Epidermal melanocyte (primary cell): ENCODE results near the gene SCFD2.
"Not testable (repeated sequence)": the region's sequence is repeated elsewhere in the genome, so short reads cannot be mapped to it uniquely, and the experiment has no call there.

ENCODE experiments used
- DNase-seq: peaks from one replicate; pipeline ENCODE4 v3.0.0; 2011; ENCODE audit warnings: low spot score; ENCODE audit not compliant: insufficient read length

SCFD2 gene

GRCh38 chr4:53365486-53366300 is at the start of gene SCFD2:
Gene SCFD2 (minus strand): TSS chr4:53366061.
- peak; percentile 98 for DNase-seq

- not testable (repeated sequence) for DNase-seq
Measured at GRCh38 chr4:53409479-53409878, 43.6 kb upstream of the SCFD2 start.

- no peak for DNase-seq
Measured at GRCh38 chr4:53380221-53380620, 14.4 kb upstream of the SCFD2 start.

- DNase-seq: no peak
Measured at GRCh38 chr4:53378171-53378482, 12.3 kb upstream of the SCFD2 start.

GRCh38 chr4:53377319-53378170 is 11.7 kb upstream of the SCFD2 start, which contains the start of gene FIP1L1:
Gene FIP1L1 (plus strand): TSS chr4:53377641. CDS start chr4:53377839, 198 bp downstream.
- peak; percentile 78 for DNase-seq

- no peak for DNase-seq
Measured at GRCh38 chr4:53376900-53377299, 11.0 kb upstream of the SCFD2 start.

- DNase-seq: no peak
Measured at GRCh38 chr4:53374777-53375258, 9.0 kb upstream of the SCFD2 start.

GRCh38 chr4:53371843-53372521 is 6.1 kb upstream of the SCFD2 start:
- no peak for DNase-seq

- no peak for DNase-seq
Measured at GRCh38 chr4:53371049-53371448, 5.2 kb upstream of the SCFD2 start.

- DNase-seq: no peak
Measured at GRCh38 chr4:53367721-53368120, 1.9 kb upstream of the SCFD2 start.

GRCh38 chr4:53366301-53366716 is 448 bp upstream of the SCFD2 start:
- no peak for DNase-seq

GRCh38 chr4:53365121-53365485 is 758 bp downstream of the SCFD2 start:
- no peak for DNase-seq

GRCh38 chr4:53364624-53365023 is 1.2 kb downstream of the SCFD2 start:
- DNase-seq: no peak

GRCh38 chr4:53362093-53362492 is 3.8 kb downstream of the SCFD2 start:
- no peak for DNase-seq

- DNase-seq: no peak
Measured at GRCh38 chr4:53361451-53361850, 4.4 kb downstream of the SCFD2 start.

GRCh38 chr4:53355930-53356521 is 9.8 kb downstream of the SCFD2 start:
- DNase-seq: no peak

- DNase-seq: no peak
Measured at GRCh38 chr4:53354012-53354722, 11.7 kb downstream of the SCFD2 start.

GRCh38 chr4:53349091-53349491 is 16.8 kb downstream of the SCFD2 start:
- no peak for DNase-seq

GRCh38 chr4:53348046-53348445 is 17.8 kb downstream of the SCFD2 start:
- DNase-seq: no peak

GRCh38 chr4:53346920-53347852 is 18.7 kb downstream of the SCFD2 start:
- no peak for DNase-seq
